Heart left ventricle (tissue), 16 donors: ENCODE data around the gene ITGB4. TPM values are rescaled to one million over a fixed set of nuclear protein-coding genes. Genes with fewer than 3 reads are reported as not detected.

Experiments
- ATAC-seq, 4 donors: fragments of 200-7000 bp; cut with Tn5 transposase; one replicate each; pipeline ENCODE4 v1.9.1; 2020 to 2022; ENCODE audit warnings: moderate library complexity in 4 of 4, mild to moderate bottlenecking in 3 of 4, moderate number of reproducible peaks in 1 of 4
- DNase-seq, 5 donors: peaks; one replicate each; pipeline ENCODE4 v3.0.0-alpha.2; 2020
- H3K27ac ChIP-seq, 12 donors: fragments of 200-600 bp; sonication (generic) in 4 of 12; one replicate each; pipeline versions ENCODE4 v1.5.0 to v1.8.0; 2016 to 2022; ENCODE audit warnings: mild to moderate bottlenecking in 2 of 12
- H3K27me3 ChIP-seq, 9 donors: fragments of 200-600 bp; sonication (generic) in 2 of 9; one replicate each; pipeline versions ENCODE4 v1.5.1 to v1.8.0; 2016 to 2022; ENCODE audit warnings: mild to moderate bottlenecking in 3 of 9
- H3K36me3 ChIP-seq, 9 donors: fragments of 200-600 bp; sonication (generic) in 2 of 9; one replicate each; pipeline versions ENCODE4 v1.5.0 to v1.8.0; 2018 to 2022; ENCODE audit warnings: mild to moderate bottlenecking in 2 of 9
- H3K4me1 ChIP-seq, 12 donors: fragments of 200-600 bp; sonication (generic) in 4 of 12; one replicate each; pipeline versions ENCODE4 v1.5.0 to v1.8.0; 2016 to 2022; ENCODE audit warnings: mild to moderate bottlenecking in 3 of 12
- H3K4me3 ChIP-seq, 12 donors: fragments of 200-600 bp; sonication (generic) in 4 of 12; one replicate each; pipeline versions ENCODE4 v1.5.0 to v1.8.0; 2017 to 2022; ENCODE audit warnings: mild to moderate bottlenecking in 9 of 12, moderate library complexity in 4 of 12
- H3K9me3 ChIP-seq, 12 donors: fragments of 200-600 bp; sonication (generic) in 4 of 12; one replicate each; pipeline versions ENCODE4 v1.5.0 to v1.8.0; 2016 to 2022; ENCODE audit warnings: mild to moderate bottlenecking in 1 of 12
- CTCF ChIP-seq, 12 donors: fragments of 200-600 bp; sonication (generic) in 4 of 12; IDR thresholded peaks; one replicate each; pipeline versions ENCODE4 v1.5.0 to v1.8.0; 2018 to 2022; ENCODE audit warnings: antibody characterized with exemption in 12 of 12, mild to moderate bottlenecking in 5 of 12
- POLR2A ChIP-seq, 2 donors: fragments of 450-650 bp; IDR thresholded peaks; one replicate each; pipeline ENCODE4 v1.6.1; 2017; ENCODE audit warnings: antibody characterized with exemption in 2 of 2, mild to moderate bottlenecking in 2 of 2, moderate library complexity in 2 of 2
- WGBS, 4 donors: extraction: QIAGEN DNeasy Blood & Tissue Kit in 2 of 4; methylation state at CpG; one replicate each; pipeline versions ENCODE4 v1.1.5 to v1.1.7; 2013 to 2018; 5-methylcytosine and 5-hydroxymethylcytosine counted together
- intact Hi-C, 10 donors: fragments of 100-400 bp; cut with DNase I; formaldehyde crosslinking; loops; one replicate each; pipeline versions ENCODE4 v1.11.1 to v1.14.2; 2022
- polyA plus RNA-seq, 2 donors: library from polyadenylated mRNA; stranded (reverse); fragments of 200-250 nt; gene quantifications; one replicate each; pipeline ENCODE4 v1.2.3, GENCODE V29; 2013
- total RNA-seq, 9 donors: library from RNA; depleted of rRNA in 2 of 9; stranded (reverse); fragments of >200 nt in 2 of 9; fragmentation: NEBNext Ultra II Directional in 3 of 9; extraction: Animal tissue kit (Norgen Biotek cat#: 25700) in 3 of 9; gene quantifications; one replicate each; pipeline versions ENCODE4 v1.1.0 to v1.2.4, GENCODE V29; 2016 to 2023
- donor health status: ischemic (EF 13 %, LVEDD 7.1; RV severe dilation, severe dysfunction).
- donor health status: healthy with polysubstance abuse.
- donor health status: DM: no; HTN: yes; CAD: no.
- donor health status: DM: no; HTN: no; CAD: no.
- donor health status: ischemic (EF 25% LVEDD 6.9; RV normal size, moderate dysfunction).
- donor health status: ischemic (EF 25% LVEDD 5.7; RV mildly dilated, moderate dysfunction).
- donor health status: healthy.
- donor health status: DM: yes; HTN: yes; CAD: no.
- donor health status: ischemic (EF 35%, LVEDD 5.7; RV mildly dilated, moderate dysfunction).
- donor health status: nonischemic (EF 11% LVEDD 7.7; RV severe dilation, severe dysfunction).
- donor health status: DM: yes; HTN: yes; CAD: no.
- donor health status: PGD.
- donor health status: ischemic (EF 29% LVEDD 5.4; RV normal size, mild dysfunction).
- donor health status: nonischemic (EF 23%, LVEDD 6.1; RV moderate dilation, normal function).

ITGB4 gene
- total and polyA plus RNA-seq, 11 donors: 4.0 to 26.8 (median 10.0) TPM

GRCh38 chr17:75712446-75712845 is 8.8 kb upstream of the ITGB4 start:
- DNase-seq (no peak), ATAC-seq (no peak)
- 48 to 66% (median 59%) methylated on average over 2 of the region's 2 CpGs for WGBS, 4 donors
- Histone ChIP-seq H3K27me3 (no peaks in the 10 kb centered on the region), H3K27ac (no peak overlapping the region), H3K4me1 (peaks cover 0 to 10% (median 4%) of the 10 kb centered on the region in 12 donors), H3K4me3 (no peak overlapping the region), H3K9me3 (no peaks in the 10 kb centered on the region), H3K36me3 (peaks cover 0 to 15% (median 12%) of the 10 kb centered on the region in 9 donors)
- intact Hi-C loops: no loop called here
- TF ChIP-seq CTCF (IDR thresholded peaks at IDR 0.05): no peak
- TF ChIP-seq POLR2A (IDR thresholded peaks at IDR 0.05): no peak

GRCh38 chr17:75719732-75720131 is 1.5 kb upstream of the ITGB4 start:
- H3K27ac ChIP-seq: no peak overlapping the region
- H3K36me3 ChIP-seq: no peaks in the 10 kb centered on the region
- no peak for ATAC-seq
- no peak for DNase-seq
- TF ChIP-seq CTCF (IDR thresholded peaks at IDR 0.05) (no peak), POLR2A (IDR thresholded peaks at IDR 0.05) (no peak)
- intact Hi-C loops: no loop called here
- WGBS, 4 donors: 89 to 97% (median 95%) methylated on average over 2 of the region's 2 CpGs
- no peak overlapping the region for H3K4me3 ChIP-seq
- no peaks in the 10 kb centered on the region for H3K9me3 ChIP-seq
- H3K4me1 ChIP-seq: peaks cover 0 to 26% (median 12%) of the 10 kb centered on the region in 12 donors
- H3K27me3 ChIP-seq: peaks cover 0 to 32% (median 14%) of the 10 kb centered on the region in 9 donors

GRCh38 chr17:75721463-75722011 is 278 bp downstream of the ITGB4 start:
- Histone ChIP-seq H3K4me1 (peaks cover 0 to 26% (median 12%) of the 10 kb centered on the region in 12 donors), H3K27ac (peak overlapping the region; percentile 20 to 82 (median 66)), H3K9me3 (no peaks in the 10 kb centered on the region), H3K27me3 (peaks cover 0 to 32% (median 14%) of the 10 kb centered on the region in 9 donors), H3K4me3 (peak overlapping the region; percentile 33 to 60 (median 52)), H3K36me3 (no peaks in the 10 kb centered on the region)
- peak in 1 of 5 donors; percentile 23 for DNase-seq
- intact Hi-C loops: no loop called here
- WGBS, 4 donors: 25 to 64% (median 31%) methylated on average over 4 to 33 of the region's 33 CpGs
- no peak for ATAC-seq
- TF ChIP-seq CTCF (IDR thresholded peaks at IDR 0.05): no peak
- TF ChIP-seq POLR2A (IDR thresholded peaks at IDR 0.05): no peak

- Histone ChIP-seq H3K4me3 (peak overlapping the region in 10 of 12 donors; percentile 39 to 60 (median 54)), H3K9me3 (no peaks in the 10 kb centered on the region), H3K4me1 (peaks cover 0 to 26% (median 12%) of the 10 kb centered on the region in 12 donors), H3K36me3 (no peaks in the 10 kb centered on the region), H3K27me3 (peaks cover 0 to 32% (median 14%) of the 10 kb centered on the region in 9 donors), H3K27ac (peak overlapping the region; percentile 20 to 82 (median 66))
- no peak for TF ChIP-seq POLR2A (IDR thresholded peaks at IDR 0.05)
- no peak for TF ChIP-seq CTCF (IDR thresholded peaks at IDR 0.05)
- WGBS, 4 donors: 72 to 88% (median 84%) methylated on average over 5 of the region's 5 CpGs
- no peak for DNase-seq
- ATAC-seq: peak in 2 of 4 donors; percentile 26 to 45
- intact Hi-C loops: no loop called here
These were observed 817 bp downstream of the ITGB4 start for GRCh38 chr17:75722076-75722475.
